Heart left ventricle (tissue), 13 donors: ENCODE results near the gene CNOT4.

Source experiments
- POLR2A ChIP-seq, 2 donors: fragments of 450-650 bp; IDR thresholded peaks; one replicate each; pipeline ENCODE4 v1.6.1; 2017; ENCODE audit warnings: antibody characterized with exemption in 2 of 2, mild to moderate bottlenecking in 2 of 2, moderate library complexity in 2 of 2
- TF ChIP-seq, protein P1 (sequence below), 12 donors: fragments of 200-600 bp; sonication (generic) in 4 of 12; IDR thresholded peaks; one replicate each; pipeline versions ENCODE4 v1.5.0 to v1.8.0; 2018 to 2022; ENCODE audit warnings: antibody characterized with exemption in 12 of 12, mild to moderate bottlenecking in 5 of 12
- donor health status: ischemic (EF 13 %, LVEDD 7.1; RV severe dilation, severe dysfunction).
- donor health status: DM: no; HTN: yes; CAD: no.
- donor health status: DM: no; HTN: no; CAD: no.
- donor health status: ischemic (EF 25% LVEDD 6.9; RV normal size, moderate dysfunction).
- donor health status: ischemic (EF 25% LVEDD 5.7; RV mildly dilated, moderate dysfunction).
- donor health status: ischemic (EF 35%, LVEDD 5.7; RV mildly dilated, moderate dysfunction).
- donor health status: nonischemic (EF 11% LVEDD 7.7; RV severe dilation, severe dysfunction).
- donor health status: DM: yes; HTN: yes; CAD: no.
- donor health status: PGD.
- donor health status: ischemic (EF 29% LVEDD 5.4; RV normal size, mild dysfunction).
- donor health status: nonischemic (EF 23%, LVEDD 6.1; RV moderate dilation, normal function).

GRCh38 chr7:135359615-135360014 is 150.3 kb downstream of the CNOT4 start:
- TF ChIP-seq, protein P1, sequence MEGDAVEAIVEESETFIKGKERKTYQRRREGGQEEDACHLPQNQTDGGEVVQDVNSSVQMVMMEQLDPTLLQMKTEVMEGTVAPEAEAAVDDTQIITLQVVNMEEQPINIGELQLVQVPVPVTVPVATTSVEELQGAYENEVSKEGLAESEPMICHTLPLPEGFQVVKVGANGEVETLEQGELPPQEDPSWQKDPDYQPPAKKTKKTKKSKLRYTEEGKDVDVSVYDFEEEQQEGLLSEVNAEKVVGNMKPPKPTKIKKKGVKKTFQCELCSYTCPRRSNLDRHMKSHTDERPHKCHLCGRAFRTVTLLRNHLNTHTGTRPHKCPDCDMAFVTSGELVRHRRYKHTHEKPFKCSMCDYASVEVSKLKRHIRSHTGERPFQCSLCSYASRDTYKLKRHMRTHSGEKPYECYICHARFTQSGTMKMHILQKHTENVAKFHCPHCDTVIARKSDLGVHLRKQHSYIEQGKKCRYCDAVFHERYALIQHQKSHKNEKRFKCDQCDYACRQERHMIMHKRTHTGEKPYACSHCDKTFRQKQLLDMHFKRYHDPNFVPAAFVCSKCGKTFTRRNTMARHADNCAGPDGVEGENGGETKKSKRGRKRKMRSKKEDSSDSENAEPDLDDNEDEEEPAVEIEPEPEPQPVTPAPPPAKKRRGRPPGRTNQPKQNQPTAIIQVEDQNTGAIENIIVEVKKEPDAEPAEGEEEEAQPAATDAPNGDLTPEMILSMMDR (IDR thresholded peaks at IDR 0.05), result no peak
- TF ChIP-seq POLR2A (IDR thresholded peaks at IDR 0.05), result no peak
